ENCODE measurements around the gene TSPAN9.

TSPAN9 gene

DNA sequence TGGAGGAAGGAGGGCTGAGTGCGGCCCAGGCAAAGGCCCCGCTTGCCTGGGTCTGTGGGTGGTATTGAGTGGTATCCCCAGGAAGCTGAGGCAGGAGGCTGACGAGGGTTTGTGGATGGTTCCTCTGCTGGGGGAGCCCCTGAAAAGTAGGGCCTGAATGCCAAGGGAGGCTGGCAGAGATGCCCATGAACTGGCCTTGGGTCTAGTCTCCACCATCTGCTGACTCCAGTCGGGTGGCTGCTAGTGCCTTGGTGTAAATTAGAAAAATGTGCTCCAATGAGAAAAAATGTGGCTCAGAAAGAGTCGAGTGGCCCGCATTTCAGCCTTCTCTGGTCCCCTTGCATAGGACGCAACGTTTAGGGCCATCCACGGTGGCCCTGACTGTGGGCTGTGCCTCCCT lies 232.6 kb downstream of the TSPAN9 start:
- DNase-seq (ENCODE audit: low spot score in 2 of 2) (no peak), ATAC-seq (ENCODE audit: low read depth) (no peak)
- H3K9me3 Mint-ChIP-seq: no peaks in the 10 kb centered on the region
- H3K36me3 Mint-ChIP-seq: no peaks in the 10 kb centered on the region
- no peak overlapping the region for H3K27ac Mint-ChIP-seq
- no peak overlapping the region for H3K4me3 Mint-ChIP-seq
- H3K27me3 Mint-ChIP-seq: peaks cover 24% of the 10 kb centered on the region
- H3K4me1 Mint-ChIP-seq: no peaks in the 10 kb centered on the region

DNA sequence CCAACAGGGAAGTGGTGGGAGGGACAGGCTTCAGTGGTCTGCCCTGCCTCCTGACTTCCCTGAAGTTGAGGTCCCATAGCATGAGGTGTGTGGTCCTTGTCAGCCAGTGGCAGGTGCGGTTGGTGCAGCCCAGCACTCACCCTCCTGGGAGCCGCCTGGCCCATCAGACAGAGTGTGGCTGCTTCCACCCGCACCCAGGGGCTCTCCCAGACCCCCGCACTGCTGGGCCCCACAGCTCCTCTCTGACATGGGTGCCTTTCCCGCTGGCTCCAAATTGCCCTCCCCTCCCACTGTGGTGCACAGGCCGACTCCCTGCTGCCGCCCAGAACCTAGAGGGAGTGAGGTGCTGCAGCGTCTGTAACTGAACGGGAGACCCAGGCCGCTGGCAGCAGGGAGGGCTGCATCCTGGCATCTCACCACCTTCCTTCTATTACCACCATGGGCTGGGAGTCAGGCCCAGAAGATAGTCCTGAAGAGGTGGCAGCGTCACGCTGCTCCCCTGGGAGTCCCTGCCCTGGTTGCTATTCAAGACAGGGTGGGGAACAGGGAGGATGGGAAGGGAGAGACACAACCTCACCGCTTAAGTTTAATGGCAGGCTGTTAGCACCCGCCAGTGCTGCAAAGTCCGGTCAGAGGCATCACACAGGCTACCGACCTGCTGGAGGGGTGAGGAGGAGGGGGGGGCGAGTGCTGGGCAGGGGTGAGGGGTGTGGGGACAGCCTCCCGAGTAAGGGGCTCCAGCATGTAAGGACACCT lies 233.3 kb downstream of the TSPAN9 start:
- DNase-seq (ENCODE audit: low spot score in 2 of 2): no peak
- ATAC-seq (ENCODE audit: low read depth): no peak
- Mint-ChIP-seq H3K4me3 (no peak overlapping the region), H3K27ac (no peak overlapping the region), H3K36me3 (no peaks in the 10 kb centered on the region), H3K4me1 (no peaks in the 10 kb centered on the region), H3K27me3 (peaks cover 26% of the 10 kb centered on the region), H3K9me3 (no peaks in the 10 kb centered on the region)

DNA sequence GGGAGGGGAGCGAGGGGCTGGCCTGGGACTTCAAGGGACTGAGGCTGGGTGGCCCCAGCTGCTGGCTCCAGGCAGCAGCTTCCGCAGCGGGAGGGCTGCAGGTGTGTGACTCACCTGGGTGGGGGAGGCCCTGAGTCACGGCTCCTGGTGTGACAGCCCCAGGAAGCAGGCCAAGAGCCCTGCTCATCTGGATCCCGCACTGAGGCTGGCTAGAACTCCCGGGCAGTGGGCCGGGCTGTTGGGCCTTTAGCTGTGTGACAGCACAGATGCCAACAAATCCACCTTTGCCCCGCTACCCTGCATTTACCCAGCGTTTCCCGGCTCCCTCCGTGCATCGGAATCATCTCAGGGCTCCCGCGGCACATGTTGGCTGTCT lies 233.8 kb downstream of the TSPAN9 start:
- DNase-seq (ENCODE audit: low spot score in 2 of 2): no peak
- no peak overlapping the region for H3K4me3 Mint-ChIP-seq
- no peaks in the 10 kb centered on the region for H3K36me3 Mint-ChIP-seq
- H3K4me1 Mint-ChIP-seq: no peaks in the 10 kb centered on the region
- no peak for ATAC-seq (ENCODE audit: low read depth)
- H3K27ac Mint-ChIP-seq: no peak overlapping the region
- H3K27me3 Mint-ChIP-seq: peaks cover 27% of the 10 kb centered on the region
- H3K9me3 Mint-ChIP-seq: no peaks in the 10 kb centered on the region

DNA sequence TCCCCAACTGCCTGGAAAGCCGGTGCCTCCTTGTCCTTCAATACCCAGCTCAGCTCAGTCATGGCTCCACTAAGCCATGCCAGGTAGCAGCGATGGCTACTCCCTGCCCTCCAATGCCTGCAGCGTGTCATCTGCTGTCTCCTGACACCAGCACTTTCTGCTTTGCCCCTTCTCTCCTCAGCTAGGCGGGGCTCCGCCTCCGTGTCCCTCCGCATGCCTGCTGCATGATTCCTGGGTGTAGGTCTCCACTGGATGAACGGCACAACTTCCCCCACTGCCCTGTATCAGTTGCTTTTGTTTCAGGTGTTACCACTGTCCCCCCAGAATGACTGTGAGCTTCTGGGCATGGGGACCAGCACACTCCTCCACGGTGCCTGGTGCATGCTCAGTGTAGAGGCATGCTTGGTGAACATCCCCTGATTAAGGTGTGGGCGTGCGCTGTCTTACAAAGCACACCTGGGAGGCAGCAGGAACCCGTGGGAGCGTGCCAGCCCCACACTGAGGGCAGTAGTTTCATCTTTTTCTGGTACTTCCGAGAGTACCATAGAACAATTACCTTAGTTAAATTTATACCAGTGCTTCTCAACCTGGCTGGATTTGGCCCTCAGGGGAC lies 234.4 kb downstream of the TSPAN9 start:
- Mint-ChIP-seq H3K4me3 (no peak overlapping the region), H3K27me3 (peaks cover 27% of the 10 kb centered on the region), H3K36me3 (no peaks in the 10 kb centered on the region), H3K9me3 (no peaks in the 10 kb centered on the region), H3K4me1 (no peaks in the 10 kb centered on the region), H3K27ac (no peak overlapping the region)
- ATAC-seq (ENCODE audit: low read depth): no peak
- DNase-seq (ENCODE audit: low spot score in 2 of 2): no peak

DNA sequence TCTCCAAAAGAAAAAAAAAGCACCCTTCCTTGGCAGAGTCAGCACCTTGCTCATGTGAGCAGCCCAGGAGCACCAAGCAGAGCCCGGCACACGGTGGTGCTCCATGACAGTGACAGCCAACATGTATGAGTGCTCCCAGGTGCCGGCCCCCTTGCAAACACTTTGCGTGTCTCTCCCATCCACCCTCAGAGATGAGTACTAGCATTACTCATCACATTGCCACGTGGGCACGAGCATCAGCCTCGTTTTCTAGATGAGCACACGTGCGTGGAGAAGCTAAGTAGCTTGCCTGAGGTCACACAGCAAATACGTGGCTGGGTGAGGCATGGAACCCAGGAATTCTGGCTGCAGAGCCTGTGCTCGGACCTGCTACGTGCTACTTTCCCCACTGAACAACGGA lies 235.9 kb downstream of the TSPAN9 start:
- no peak overlapping the region for H3K4me3 Mint-ChIP-seq
- ATAC-seq (ENCODE audit: low read depth): no peak
- H3K36me3 Mint-ChIP-seq: no peaks in the 10 kb centered on the region
- no peak overlapping the region for H3K27ac Mint-ChIP-seq
- no peaks in the 10 kb centered on the region for H3K9me3 Mint-ChIP-seq
- peaks cover 25% of the 10 kb centered on the region for H3K27me3 Mint-ChIP-seq
- no peak for DNase-seq (ENCODE audit: low spot score in 2 of 2)
- no peaks in the 10 kb centered on the region for H3K4me1 Mint-ChIP-seq

DNA sequence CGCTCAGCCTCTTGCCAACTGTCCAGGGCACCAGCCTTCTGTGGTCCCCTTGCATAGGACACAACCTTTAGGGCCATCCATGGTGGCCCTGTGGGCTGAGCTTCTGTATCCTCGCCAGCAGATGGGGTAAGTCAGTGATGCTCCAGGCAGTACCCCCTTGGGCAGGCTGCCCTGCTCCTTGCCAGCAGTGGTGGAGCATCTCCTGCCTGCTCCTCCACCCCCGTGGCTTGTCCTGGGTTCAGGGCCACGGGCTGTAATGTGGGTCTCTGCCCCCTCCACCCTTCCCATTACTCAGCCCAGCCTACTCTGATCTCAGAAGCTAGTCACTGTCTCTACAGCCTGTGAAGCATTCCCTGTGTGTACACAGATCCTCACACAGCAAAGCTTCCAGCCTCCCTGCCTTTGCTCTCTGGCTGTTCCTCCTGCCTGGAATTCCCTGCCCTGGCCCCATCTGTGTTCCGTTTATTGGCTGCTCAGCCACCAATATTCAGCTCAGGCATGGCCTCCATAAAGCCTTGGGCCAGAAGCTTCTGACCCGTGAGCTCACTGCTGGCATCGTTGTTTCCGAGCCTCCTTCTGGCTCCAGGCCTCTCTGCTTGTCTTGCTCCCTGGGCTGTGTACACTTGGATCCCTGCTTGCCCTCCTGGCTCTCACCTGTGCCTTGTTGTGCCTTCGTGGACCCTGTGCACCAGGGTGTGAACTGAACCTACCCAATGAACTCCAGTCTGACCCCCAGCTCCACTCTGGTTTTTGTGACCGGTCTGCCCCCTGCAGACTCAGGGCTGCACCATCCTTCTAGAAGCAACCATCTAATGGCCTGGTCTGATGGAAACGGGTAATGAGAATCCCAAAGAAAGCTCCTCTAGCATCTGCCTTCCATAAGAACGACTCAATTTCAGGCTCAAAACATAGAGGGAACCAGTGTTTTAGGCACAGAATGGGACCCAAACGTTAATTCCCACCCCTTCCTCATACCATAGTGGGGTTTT lies 236.8 kb downstream of the TSPAN9 start:
- peaks cover 20% of the 10 kb centered on the region for H3K27me3 Mint-ChIP-seq
- H3K4me1 Mint-ChIP-seq: no peaks in the 10 kb centered on the region
- no peak overlapping the region for H3K4me3 Mint-ChIP-seq
- no peaks in the 10 kb centered on the region for H3K36me3 Mint-ChIP-seq
- no peaks in the 10 kb centered on the region for H3K9me3 Mint-ChIP-seq
- no peak overlapping the region for H3K27ac Mint-ChIP-seq
- no peak for DNase-seq (ENCODE audit: low spot score in 2 of 2)
- ATAC-seq (ENCODE audit: low read depth): peak; percentile 70

DNA sequence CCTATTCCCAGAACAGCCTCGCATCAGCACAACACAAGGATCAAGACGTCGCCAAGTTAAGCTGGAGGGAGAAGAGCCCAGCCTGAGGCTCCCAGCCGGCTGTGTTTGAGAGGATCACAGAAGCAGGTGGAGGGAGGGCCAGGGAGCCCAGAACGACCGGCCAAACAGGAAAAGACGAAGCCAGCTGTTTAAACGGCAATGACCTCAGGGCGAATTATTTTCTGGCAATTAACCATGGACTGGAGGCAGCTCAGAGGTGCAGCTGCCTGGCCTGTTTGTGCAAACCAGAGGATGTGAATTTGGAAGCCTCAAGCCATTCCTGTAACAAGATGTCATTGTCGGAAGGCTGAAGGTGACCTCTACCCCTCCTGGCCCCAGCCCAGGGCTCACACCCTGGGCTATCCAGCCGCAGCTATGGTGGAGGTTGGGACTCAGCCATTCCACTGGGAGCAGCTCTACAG lies 238.1 kb downstream of the TSPAN9 start:
- Mint-ChIP-seq H3K4me1 (no peaks in the 10 kb centered on the region), H3K27ac (no peak overlapping the region), H3K4me3 (no peak overlapping the region), H3K9me3 (no peaks in the 10 kb centered on the region), H3K36me3 (no peaks in the 10 kb centered on the region), H3K27me3 (peaks cover 20% of the 10 kb centered on the region)
- no peak for DNase-seq (ENCODE audit: low spot score in 2 of 2)
- ATAC-seq (ENCODE audit: low read depth): no peak

DNA sequence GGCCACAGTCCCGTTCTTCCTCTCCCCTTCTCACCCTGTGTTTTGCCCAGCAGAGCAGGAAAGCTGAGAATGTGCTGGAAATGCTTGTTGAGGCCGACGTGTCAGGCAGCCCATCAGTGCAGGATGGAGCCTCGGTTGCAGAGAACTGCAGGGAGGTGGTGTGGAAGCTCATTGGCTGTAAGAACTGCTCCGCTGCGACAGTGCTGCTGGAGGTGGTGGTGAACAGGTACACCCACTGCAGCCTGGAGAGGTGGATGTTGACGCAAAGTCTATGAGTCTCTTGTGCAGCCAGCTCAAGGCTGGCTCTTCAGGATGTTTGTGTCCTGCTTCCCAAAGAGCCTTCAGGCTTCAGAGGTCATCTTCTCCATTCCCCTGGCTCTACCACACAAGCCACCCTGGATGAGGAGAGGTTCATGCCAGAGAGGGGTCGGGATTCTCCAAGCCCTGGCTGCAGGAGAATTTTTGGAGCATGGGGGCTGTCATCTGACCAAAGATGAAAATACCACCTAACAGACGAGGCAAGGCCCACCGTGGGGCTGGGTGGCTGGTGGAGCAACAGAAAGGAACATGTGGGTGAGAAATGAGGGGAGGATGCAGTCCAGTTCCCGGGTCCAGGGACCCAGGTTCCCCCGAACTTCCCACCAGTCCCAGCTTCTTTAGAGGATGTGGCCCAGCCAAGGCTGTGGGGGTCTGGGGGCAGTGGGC lies 239.7 kb downstream of the TSPAN9 start:
- H3K4me3 Mint-ChIP-seq: no peak overlapping the region
- ATAC-seq (ENCODE audit: low read depth): no peak
- no peaks in the 10 kb centered on the region for H3K9me3 Mint-ChIP-seq
- H3K27me3 Mint-ChIP-seq: peaks cover 18% of the 10 kb centered on the region
- no peaks in the 10 kb centered on the region for H3K4me1 Mint-ChIP-seq
- no peak for DNase-seq (ENCODE audit: low spot score in 2 of 2)
- H3K27ac Mint-ChIP-seq: no peak overlapping the region
- H3K36me3 Mint-ChIP-seq: no peaks in the 10 kb centered on the region

DNA sequence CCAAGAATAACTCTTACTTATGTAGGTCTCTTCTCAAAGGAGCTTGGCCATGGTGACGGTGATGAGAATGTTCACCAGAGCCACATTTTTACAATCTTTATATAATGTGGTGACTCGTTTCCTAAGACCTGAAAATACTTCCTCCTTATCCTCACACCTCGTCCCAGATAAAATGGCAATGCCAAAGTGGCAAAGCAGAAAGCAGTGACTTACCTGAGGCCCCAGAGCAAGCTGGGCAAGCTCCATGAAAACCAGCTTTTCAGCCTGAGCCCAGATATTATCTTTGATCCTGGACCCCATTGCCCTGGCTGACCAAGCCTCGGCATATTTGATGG lies 240.3 kb downstream of the TSPAN9 start:
- Mint-ChIP-seq H3K36me3 (no peaks in the 10 kb centered on the region), H3K9me3 (no peaks in the 10 kb centered on the region), H3K4me3 (no peak overlapping the region), H3K4me1 (no peaks in the 10 kb centered on the region), H3K27ac (no peak overlapping the region), H3K27me3 (peaks cover 20% of the 10 kb centered on the region)
- ATAC-seq (ENCODE audit: low read depth): no peak
- DNase-seq (ENCODE audit: low spot score in 2 of 2): no peak

DNA sequence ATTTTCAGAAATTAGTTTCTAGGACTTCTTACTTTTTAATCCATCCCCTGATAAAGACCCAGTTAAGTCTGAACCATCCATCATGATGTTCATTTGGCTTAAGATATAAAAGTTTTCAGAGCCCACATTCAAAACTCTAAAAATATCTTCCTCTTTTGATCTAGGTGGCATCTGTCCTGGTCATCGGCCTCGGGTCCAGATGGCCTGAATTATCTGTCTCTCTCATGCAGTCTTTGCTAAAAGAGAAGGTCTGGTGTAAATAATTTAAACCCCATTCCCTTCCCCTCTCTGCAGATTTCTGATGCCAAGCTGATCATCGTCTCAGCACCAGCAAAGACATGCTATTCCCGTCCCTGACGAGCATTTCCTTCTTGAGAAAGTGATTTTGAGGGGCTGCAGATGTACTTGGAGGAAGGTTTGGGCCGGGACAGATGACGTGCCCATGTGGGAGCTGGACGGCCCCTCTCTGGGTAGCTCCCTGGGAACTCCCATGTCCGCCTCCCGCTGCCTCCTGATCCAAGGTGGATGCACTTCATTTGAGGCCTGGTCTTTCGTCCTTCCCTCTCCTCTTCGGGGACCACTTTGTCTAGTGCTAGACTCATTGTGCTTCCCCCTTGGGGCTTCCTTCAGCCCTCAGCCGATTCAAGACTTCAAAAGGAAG lies 240.8 kb downstream of the TSPAN9 start:
- H3K36me3 Mint-ChIP-seq: no peaks in the 10 kb centered on the region
- H3K27ac Mint-ChIP-seq: no peak overlapping the region
- no peaks in the 10 kb centered on the region for H3K4me1 Mint-ChIP-seq
- peaks cover 22% of the 10 kb centered on the region for H3K27me3 Mint-ChIP-seq
- H3K4me3 Mint-ChIP-seq: no peak overlapping the region
- ATAC-seq (ENCODE audit: low read depth) (no peak), DNase-seq (ENCODE audit: low spot score in 2 of 2) (no peak)
- H3K9me3 Mint-ChIP-seq: no peaks in the 10 kb centered on the region

DNA sequence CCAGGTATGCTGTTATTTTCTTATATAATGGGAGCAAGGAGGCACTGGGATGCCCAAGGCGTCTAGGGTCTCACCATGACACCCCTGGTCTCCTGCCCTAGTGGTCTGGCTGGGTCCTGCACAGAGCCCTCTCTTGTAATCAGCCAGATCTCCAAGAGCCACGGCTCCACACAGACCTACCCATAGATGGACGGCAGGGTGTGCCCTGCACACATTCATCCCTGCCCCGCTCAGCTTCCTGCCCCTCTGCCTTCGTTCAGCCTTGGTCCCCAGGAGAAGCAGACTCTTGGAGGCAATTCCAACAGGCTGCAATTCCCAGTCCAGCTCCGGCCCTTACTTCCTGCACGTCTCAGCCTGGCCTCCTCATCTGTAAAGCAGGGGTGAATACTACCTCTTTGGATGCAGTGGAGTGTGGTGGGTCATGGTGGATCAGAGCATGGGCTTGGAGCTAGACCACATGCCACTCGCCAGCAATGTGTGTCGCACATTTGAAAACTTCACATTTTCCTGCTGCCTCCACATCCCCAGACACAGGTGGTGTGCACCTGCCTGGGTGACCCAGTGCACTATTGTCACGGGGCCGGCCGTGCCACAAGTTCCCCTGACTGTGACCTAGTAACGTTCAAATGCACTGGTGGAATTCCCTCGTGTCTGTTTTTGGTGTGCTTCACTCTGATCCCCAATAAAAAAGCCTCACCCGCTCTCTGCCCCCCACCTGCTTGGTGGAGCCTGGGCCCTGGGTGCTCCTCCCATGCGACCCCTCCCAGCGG lies 242.7 kb downstream of the TSPAN9 start:
- no peaks in the 10 kb centered on the region for H3K4me1 Mint-ChIP-seq
- H3K9me3 Mint-ChIP-seq: no peaks in the 10 kb centered on the region
- peaks cover 12% of the 10 kb centered on the region for H3K27me3 Mint-ChIP-seq
- DNase-seq (ENCODE audit: low spot score in 2 of 2) (no peak), ATAC-seq (ENCODE audit: low read depth) (no peak)
- no peak overlapping the region for H3K4me3 Mint-ChIP-seq
- H3K27ac Mint-ChIP-seq: no peak overlapping the region
- no peaks in the 10 kb centered on the region for H3K36me3 Mint-ChIP-seq

DNA sequence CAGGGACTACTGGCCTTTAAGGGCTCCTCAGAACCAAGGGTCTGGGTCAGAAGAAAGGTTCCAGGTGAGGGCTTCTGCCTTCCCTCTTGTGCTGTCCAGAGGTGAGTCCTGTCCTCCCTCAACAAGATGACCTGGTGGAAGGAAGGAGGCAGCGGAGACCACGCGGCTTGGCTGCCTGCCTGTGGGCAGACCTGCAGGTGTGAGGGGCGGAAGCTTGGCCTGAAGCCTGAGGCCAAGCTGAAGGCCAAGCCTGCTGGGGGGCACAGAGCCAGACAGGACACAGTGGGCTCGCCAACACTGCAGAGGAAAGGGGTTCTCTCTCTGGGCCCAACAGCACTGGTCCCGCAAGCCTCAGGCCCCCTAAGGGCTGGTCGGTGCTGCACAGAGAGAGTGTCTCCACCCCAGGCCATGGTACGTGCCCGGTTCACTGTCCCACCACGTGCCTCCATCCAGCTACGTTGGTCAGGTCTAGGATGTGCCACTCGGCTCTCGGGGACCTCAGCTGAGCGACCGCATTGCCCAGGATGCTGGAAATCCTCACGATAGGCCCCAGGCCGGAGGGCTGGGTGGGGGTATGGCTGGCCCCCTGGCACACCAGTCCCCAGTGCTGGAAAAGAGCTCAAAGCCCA lies 243.8 kb downstream of the TSPAN9 start:
- no peak for DNase-seq (ENCODE audit: low spot score in 2 of 2)
- Mint-ChIP-seq H3K27me3 (peaks cover 8% of the 10 kb centered on the region), H3K36me3 (no peaks in the 10 kb centered on the region), H3K27ac (no peak overlapping the region), H3K9me3 (no peaks in the 10 kb centered on the region), H3K4me1 (no peaks in the 10 kb centered on the region), H3K4me3 (no peak overlapping the region)
- ATAC-seq (ENCODE audit: low read depth): no peak
